ENCODE results near the gene TPPP3.

Gene TPPP3

DNA sequence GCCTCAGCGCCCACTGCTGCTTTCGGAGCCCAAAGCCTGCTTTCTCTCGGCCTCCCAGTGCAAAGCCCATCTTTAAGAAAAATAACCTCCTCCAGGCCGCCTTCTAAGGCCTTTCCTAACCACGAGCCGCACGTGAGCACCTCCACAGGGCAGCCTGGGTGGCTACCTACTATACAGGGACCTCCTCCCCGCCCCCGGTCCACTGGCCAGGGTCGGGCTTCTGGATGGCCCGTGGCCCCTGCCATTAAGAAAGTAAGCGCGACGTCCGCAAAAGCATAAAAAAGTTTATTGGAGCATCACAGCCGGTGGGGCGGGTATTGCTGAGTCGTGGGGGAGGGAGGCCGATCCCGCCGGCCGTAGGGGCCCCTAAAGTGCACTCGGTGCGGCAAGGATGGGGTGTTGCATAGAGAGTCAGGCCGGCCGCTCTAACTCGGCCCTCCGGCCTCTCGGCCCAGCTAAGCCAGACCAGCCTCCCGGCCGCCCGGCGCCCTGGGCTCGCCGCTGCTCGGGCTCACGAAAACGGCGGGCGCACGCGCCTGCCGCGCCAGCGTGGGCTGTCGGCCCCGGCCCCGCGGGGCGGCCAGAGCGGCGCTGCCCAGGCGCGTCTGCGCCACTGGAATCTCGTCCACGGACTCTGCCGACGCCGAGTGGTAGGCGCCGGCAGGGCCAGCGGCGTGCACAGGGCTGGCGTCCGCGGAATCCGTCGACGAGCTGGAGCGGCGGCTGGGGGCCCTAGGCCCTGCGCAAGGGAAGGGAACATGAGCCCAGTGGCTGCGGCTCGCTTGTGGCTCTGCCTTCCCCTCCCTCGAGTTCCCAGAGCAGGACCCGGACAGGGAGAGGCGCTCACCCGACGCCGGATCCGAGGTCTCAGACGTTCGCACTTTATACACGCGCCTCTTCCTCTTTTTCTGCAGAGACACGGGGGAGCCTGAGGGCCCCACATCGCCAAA lies 1.1 kb upstream of the TPPP3 start:
- Mint-ChIP-seq H3K4me3 (peak overlapping the region; percentile 74), H3K9me3 (no peaks in the 10 kb centered on the region), H3K36me3 (no peaks in the 10 kb centered on the region), H3K27ac (no peak overlapping the region), H3K27me3 (peaks cover 28% of the 10 kb centered on the region), H3K4me1 (peaks cover 21% of the 10 kb centered on the region)
- ATAC-seq (ENCODE audit: low read depth) (peak; percentile 59), DNase-seq (ENCODE audit: low spot score in 2 of 2) (peak in 1 of 2 donors; percentile 37)

- DNase-seq (ENCODE audit: low spot score in 2 of 2) = no peak
- peaks cover 21% of the 10 kb centered on the region for H3K4me1 Mint-ChIP-seq
- H3K27ac Mint-ChIP-seq = no peak overlapping the region
- H3K27me3 Mint-ChIP-seq = peaks cover 28% of the 10 kb centered on the region
- H3K9me3 Mint-ChIP-seq = no peaks in the 10 kb centered on the region
- no peak for ATAC-seq (ENCODE audit: low read depth)
- no peaks in the 10 kb centered on the region for H3K36me3 Mint-ChIP-seq
- H3K4me3 Mint-ChIP-seq = peak overlapping the region; percentile 74
These were observed 473 bp upstream of the TPPP3 start for GRCh38 chr16:67393788-67394154.

GRCh38 chr16:67392301-67393059 lies 818 bp downstream of the TPPP3 start:
- no peak for ATAC-seq (ENCODE audit: low read depth)
- H3K27ac Mint-ChIP-seq = no peak overlapping the region
- no peaks in the 10 kb centered on the region for H3K9me3 Mint-ChIP-seq
- H3K4me3 Mint-ChIP-seq = no peak overlapping the region
- no peak for DNase-seq (ENCODE audit: low spot score in 2 of 2)
- H3K36me3 Mint-ChIP-seq = no peaks in the 10 kb centered on the region
- peaks cover 21% of the 10 kb centered on the region for H3K4me1 Mint-ChIP-seq
- peaks cover 25% of the 10 kb centered on the region for H3K27me3 Mint-ChIP-seq

- DNase-seq (ENCODE audit: low spot score in 2 of 2) (no peak), ATAC-seq (ENCODE audit: low read depth) (no peak)
- no peak overlapping the region for H3K27ac Mint-ChIP-seq
- peaks cover 21% of the 10 kb centered on the region for H3K4me1 Mint-ChIP-seq
- H3K27me3 Mint-ChIP-seq = peaks cover 25% of the 10 kb centered on the region
- no peak overlapping the region for H3K4me3 Mint-ChIP-seq
- no peaks in the 10 kb centered on the region for H3K36me3 Mint-ChIP-seq
- no peaks in the 10 kb centered on the region for H3K9me3 Mint-ChIP-seq
These were observed 1.6 kb downstream of the TPPP3 start for GRCh38 chr16:67391424-67392300.

DNA sequence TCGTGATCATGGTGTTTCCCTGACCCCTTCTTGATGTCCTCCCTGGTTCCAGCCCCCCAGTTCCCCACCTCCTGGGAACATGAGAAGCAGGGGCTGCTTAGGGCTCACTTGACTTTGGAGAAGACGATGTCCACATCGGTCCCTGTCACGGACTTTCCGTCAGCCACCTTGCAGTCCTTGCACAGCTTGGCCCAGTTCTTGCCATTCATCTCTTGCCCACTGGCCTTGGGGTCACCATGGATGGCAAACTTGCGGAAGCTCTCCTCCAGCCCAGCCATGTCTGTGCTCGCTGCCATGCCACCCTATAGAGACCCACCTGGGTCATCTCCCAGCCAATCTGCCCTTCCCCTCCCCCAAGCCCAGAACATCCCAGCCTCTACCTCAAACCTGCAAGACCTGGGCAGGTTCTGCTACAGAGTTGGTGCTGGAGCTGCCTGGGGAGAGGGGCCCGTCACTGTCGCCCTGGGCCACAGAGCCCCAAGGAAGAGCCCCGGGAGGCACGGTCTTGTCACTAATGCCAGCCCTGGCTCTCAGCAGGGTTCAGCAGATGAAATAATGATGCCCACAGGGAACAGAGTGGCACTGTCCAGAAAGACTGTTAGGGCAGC lies 2.4 kb downstream of the TPPP3 start:
- Mint-ChIP-seq H3K4me3 (no peak overlapping the region), H3K9me3 (no peaks in the 10 kb centered on the region), H3K36me3 (no peaks in the 10 kb centered on the region), H3K27ac (no peak overlapping the region), H3K4me1 (peaks cover 21% of the 10 kb centered on the region), H3K27me3 (peaks cover 25% of the 10 kb centered on the region)
- no peak for DNase-seq (ENCODE audit: low spot score in 2 of 2)
- no peak for ATAC-seq (ENCODE audit: low read depth)

DNA sequence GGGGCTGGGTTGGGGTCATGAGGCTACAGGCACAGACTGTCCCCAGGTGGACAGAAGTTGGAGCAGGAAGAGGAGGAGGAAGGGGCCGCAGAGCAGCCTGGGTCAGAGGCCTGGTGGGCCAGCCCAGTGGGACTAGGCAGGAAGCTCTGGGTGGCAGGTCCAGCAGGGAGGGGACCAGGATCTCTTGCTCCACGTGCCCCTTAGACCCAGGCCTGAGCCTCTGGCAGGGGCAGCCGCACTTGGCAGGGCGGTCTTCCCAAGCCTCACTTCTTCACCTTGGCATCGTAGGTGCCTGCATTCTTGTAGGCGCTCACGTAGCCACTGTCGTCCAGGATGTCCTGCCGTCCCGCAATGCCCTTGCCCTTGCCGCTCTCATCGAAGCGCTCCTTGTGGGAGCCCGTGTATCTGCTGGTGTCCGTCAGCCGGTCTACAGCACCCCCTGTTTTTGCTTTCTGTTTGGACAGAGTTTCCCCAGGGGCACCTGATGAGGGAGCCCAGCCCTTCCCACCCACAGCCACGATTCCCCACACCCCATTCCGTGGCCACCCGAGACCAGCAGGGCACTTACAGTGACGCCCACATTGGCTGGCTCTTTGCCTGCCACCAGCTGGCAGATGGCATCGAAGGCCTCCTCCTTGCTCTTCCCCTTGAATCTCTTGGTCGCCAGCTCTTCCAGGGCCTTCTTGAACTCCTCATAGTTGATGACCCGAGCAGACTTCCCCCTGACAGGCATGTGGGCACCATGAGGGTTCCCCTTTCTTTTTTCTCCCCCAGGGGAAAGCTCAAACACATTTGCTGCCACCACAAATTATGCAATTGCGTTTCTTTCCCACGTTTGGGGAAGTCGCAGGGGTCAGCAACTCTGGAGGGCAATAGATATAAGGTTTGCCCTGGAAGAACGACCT lies 3.1 kb downstream of the TPPP3 start:
- peaks cover 27% of the 10 kb centered on the region for H3K27me3 Mint-ChIP-seq
- H3K9me3 Mint-ChIP-seq = no peaks in the 10 kb centered on the region
- no peak overlapping the region for H3K4me3 Mint-ChIP-seq
- no peak for DNase-seq (ENCODE audit: low spot score in 2 of 2)
- peak; percentile 51 for ATAC-seq (ENCODE audit: low read depth)
- no peaks in the 10 kb centered on the region for H3K36me3 Mint-ChIP-seq
- H3K27ac Mint-ChIP-seq = no peak overlapping the region
- peaks cover 21% of the 10 kb centered on the region for H3K4me1 Mint-ChIP-seq

GRCh38 chr16:67388591-67388990 lies 4.7 kb downstream of the TPPP3 start:
- Mint-ChIP-seq H3K9me3 (no peaks in the 10 kb centered on the region), H3K4me1 (peaks cover 16% of the 10 kb centered on the region), H3K27me3 (peaks cover 21% of the 10 kb centered on the region), H3K36me3 (no peaks in the 10 kb centered on the region), H3K27ac (no peak overlapping the region), H3K4me3 (no peak overlapping the region)
- DNase-seq (ENCODE audit: low spot score in 2 of 2) (no peak), ATAC-seq (ENCODE audit: low read depth) (no peak)

- no peaks in the 10 kb centered on the region for H3K36me3 Mint-ChIP-seq
- H3K4me1 Mint-ChIP-seq = peaks cover 16% of the 10 kb centered on the region
- ATAC-seq (ENCODE audit: low read depth) (no peak), DNase-seq (ENCODE audit: low spot score in 2 of 2) (no peak)
- H3K4me3 Mint-ChIP-seq = no peak overlapping the region
- H3K9me3 Mint-ChIP-seq = no peaks in the 10 kb centered on the region
- no peak overlapping the region for H3K27ac Mint-ChIP-seq
- H3K27me3 Mint-ChIP-seq = peaks cover 19% of the 10 kb centered on the region
These were observed 5.1 kb downstream of the TPPP3 start for GRCh38 chr16:67388191-67388590.

- Mint-ChIP-seq H3K9me3 (no peaks in the 10 kb centered on the region), H3K27ac (no peak overlapping the region), H3K4me1 (peaks cover 15% of the 10 kb centered on the region), H3K27me3 (peaks cover 18% of the 10 kb centered on the region), H3K36me3 (no peaks in the 10 kb centered on the region), H3K4me3 (no peak overlapping the region)
- DNase-seq (ENCODE audit: low spot score in 2 of 2) (no peak), ATAC-seq (ENCODE audit: low read depth) (no peak)
These were observed 5.7 kb downstream of the TPPP3 start for GRCh38 chr16:67387479-67388079.

GRCh38 chr16:67386861-67387455 lies 6.3 kb downstream of the TPPP3 start:
- H3K4me3 Mint-ChIP-seq = no peak overlapping the region
- peaks cover 12% of the 10 kb centered on the region for H3K4me1 Mint-ChIP-seq
- H3K27me3 Mint-ChIP-seq = peaks cover 11% of the 10 kb centered on the region
- DNase-seq (ENCODE audit: low spot score in 2 of 2) = no peak
- no peaks in the 10 kb centered on the region for H3K36me3 Mint-ChIP-seq
- no peaks in the 10 kb centered on the region for H3K9me3 Mint-ChIP-seq
- ATAC-seq (ENCODE audit: low read depth) = no peak
- H3K27ac Mint-ChIP-seq = no peak overlapping the region

DNA sequence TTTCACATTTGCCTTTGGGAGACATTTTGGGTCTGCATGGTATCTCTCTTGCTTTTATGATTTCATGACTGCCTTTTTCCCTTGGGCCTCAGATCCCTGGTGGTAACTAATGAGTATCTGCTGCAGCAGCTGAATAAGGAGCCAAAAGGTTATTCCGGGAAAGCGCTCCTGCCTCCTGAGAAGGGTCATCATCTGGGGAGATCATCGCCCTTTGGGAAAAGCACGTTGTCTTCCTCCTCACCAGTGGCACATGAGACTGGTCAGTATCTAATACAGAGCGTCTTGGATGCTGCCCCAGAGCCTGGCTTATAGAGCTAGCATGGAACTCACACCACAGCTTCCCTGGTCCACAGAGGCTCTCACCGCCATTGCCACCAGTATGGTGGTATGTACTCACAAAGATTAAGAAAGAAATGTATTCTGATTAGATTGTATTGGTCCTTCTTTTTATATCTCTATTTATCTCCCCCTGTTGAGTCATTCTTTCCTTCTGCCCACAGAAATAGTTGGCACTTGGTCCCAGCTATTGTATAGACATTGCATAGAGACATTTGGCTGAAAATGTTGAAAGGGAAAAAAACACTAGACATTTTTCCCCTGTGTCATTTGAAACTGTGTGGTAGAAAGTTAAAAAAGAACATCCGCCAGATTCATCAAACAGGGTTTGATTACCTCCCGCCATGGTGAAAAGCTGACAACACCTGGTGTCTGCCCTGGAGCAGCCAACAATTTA lies 8.4 kb downstream of the TPPP3 start:
- Mint-ChIP-seq H3K4me1 (peaks cover 4% of the 10 kb centered on the region), H3K27me3 (peaks cover 6% of the 10 kb centered on the region), H3K36me3 (no peaks in the 10 kb centered on the region), H3K4me3 (no peak overlapping the region), H3K27ac (no peak overlapping the region), H3K9me3 (no peaks in the 10 kb centered on the region)
- DNase-seq (ENCODE audit: low spot score in 2 of 2) = no peak
- ATAC-seq (ENCODE audit: low read depth) = no peak

DNA sequence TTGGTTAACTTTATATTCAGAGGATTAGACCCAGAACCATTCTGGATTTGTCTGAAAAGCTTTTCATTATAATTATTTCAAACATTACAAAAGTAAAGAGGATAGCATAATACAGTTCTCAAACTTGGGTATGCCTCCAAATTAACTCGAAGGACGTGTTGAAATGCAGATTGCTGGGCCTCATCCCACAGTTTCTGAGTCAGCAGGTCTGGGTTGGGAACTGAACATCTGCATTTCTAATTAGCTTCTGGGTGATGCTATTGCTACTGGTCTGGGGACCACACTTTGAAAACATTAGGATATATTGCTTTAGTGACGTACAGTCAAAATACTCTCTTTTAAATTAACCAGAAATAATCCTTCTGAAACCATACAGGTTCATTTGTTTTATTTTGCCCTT lies 10.0 kb downstream of the TPPP3 start:
- Mint-ChIP-seq H3K9me3 (no peaks in the 10 kb centered on the region), H3K4me3 (no peak overlapping the region), H3K27me3 (peaks cover 2% of the 10 kb centered on the region), H3K36me3 (no peaks in the 10 kb centered on the region), H3K4me1 (no peaks in the 10 kb centered on the region), H3K27ac (no peak overlapping the region)
- ATAC-seq (ENCODE audit: low read depth) (no peak), DNase-seq (ENCODE audit: low spot score in 2 of 2) (no peak)
